ENCODE measurements around the gene PRKAB2. TPM values are rescaled to one million over a fixed set of nuclear protein-coding genes. Genes with fewer than 3 reads are reported as not detected.

PRKAB2 gene
- total RNA-seq, 1 experiment from 2014 or later, result 8.1 TPM

- no peak overlapping the region for H2AFZ ChIP-seq
- no peak for DNase-seq
- ChIA-PET CTCF (no interaction called here), POLR2A (ENCODE audit: unreplicated experiment) (no interaction called here)
- no peak overlapping the region for H3K4me2 ChIP-seq
- TF ChIP-seq CTCF (conservative IDR thresholded peaks at IDR 0.05) (no peak), EZH2 (IDR thresholded peaks at IDR 0.05; ENCODE audit: low read depth) (no peak)
- no peaks in the 10 kb centered on the region for H3K27me3 ChIP-seq (ENCODE audit: insufficient read depth, low read depth)
- H3K27ac ChIP-seq, result no peak overlapping the region
- no peak overlapping the region for H3K4me3 ChIP-seq
- H3K4me1 ChIP-seq (replicated peaks; ENCODE audit: insufficient read depth), result no peaks in the 10 kb centered on the region
- no peaks in the 10 kb centered on the region for H3F3A ChIP-seq (ENCODE audit: insufficient read depth, low read depth)
- no peaks in the 10 kb centered on the region for H3K9me2 ChIP-seq (ENCODE audit: insufficient read depth)
- no peaks in the 10 kb centered on the region for H3K9me3 ChIP-seq (ENCODE audit: insufficient read depth, low read depth)
- intact Hi-C loops (cut with micrococcal nuclease; ENCODE audit: unreplicated experiment), result no loop called here
- no TSS peak for BruUV-seq (replicated peaks)
- no peaks in the 10 kb centered on the region for H3K79me2 ChIP-seq (ENCODE audit: low read depth)
- no peaks in the 10 kb centered on the region for H4K20me1 ChIP-seq (ENCODE audit: insufficient read depth)
- H3K36me3 ChIP-seq (ENCODE audit: low read depth), result no peaks in the 10 kb centered on the region
Measured at GRCh38 chr1:147216124-147216523, 43.9 kb upstream of the PRKAB2 start.

- intact Hi-C loops (cut with micrococcal nuclease; ENCODE audit: unreplicated experiment), result no loop called here
- Histone ChIP-seq H3K4me2 (no peak overlapping the region), H3K4me3 (no peak overlapping the region), H3F3A (ENCODE audit: insufficient read depth, low read depth) (no peaks in the 10 kb centered on the region), H3K36me3 (ENCODE audit: low read depth) (no peaks in the 10 kb centered on the region), H3K9me2 (ENCODE audit: insufficient read depth) (no peaks in the 10 kb centered on the region), H3K9me3 (ENCODE audit: insufficient read depth, low read depth) (no peaks in the 10 kb centered on the region), H3K79me2 (ENCODE audit: low read depth) (no peaks in the 10 kb centered on the region), H4K20me1 (ENCODE audit: insufficient read depth) (no peaks in the 10 kb centered on the region), H2AFZ (no peak overlapping the region), H3K4me1 (replicated peaks; ENCODE audit: insufficient read depth) (no peaks in the 10 kb centered on the region), H3K27me3 (ENCODE audit: insufficient read depth, low read depth) (no peaks in the 10 kb centered on the region), H3K27ac (no peak overlapping the region)
- no peak for DNase-seq
- ChIA-PET POLR2A (ENCODE audit: unreplicated experiment) (interaction anchor here (0.5 kb wide), 1 partner anchor 22 kb away, joined by 3 read pairs; no protein-coding TSS in a partner anchor), CTCF (no interaction called here)
- TF ChIP-seq CTCF (conservative IDR thresholded peaks at IDR 0.05) (no peak), EZH2 (IDR thresholded peaks at IDR 0.05; ENCODE audit: low read depth) (no peak)
- no TSS peak for BruUV-seq (replicated peaks)
Measured at GRCh38 chr1:147215540-147215916, 43.3 kb upstream of the PRKAB2 start.

- no TSS peak for BruUV-seq (replicated peaks)
- intact Hi-C loops (cut with micrococcal nuclease; ENCODE audit: unreplicated experiment), result no loop called here
Measured at GRCh38 chr1:147214842-147215539, 42.7 kb upstream of the PRKAB2 start.

More at GRCh38 chr1:147214842-147215539, 42.7 kb upstream of the PRKAB2 start:
- no peak overlapping the region for H2AFZ ChIP-seq
- H3K27ac ChIP-seq, result no peak overlapping the region
- no peaks in the 10 kb centered on the region for H3F3A ChIP-seq (ENCODE audit: insufficient read depth, low read depth)
- no peaks in the 10 kb centered on the region for H4K20me1 ChIP-seq (ENCODE audit: insufficient read depth)
- no peaks in the 10 kb centered on the region for H3K9me3 ChIP-seq (ENCODE audit: insufficient read depth, low read depth)
- H3K4me3 ChIP-seq, result no peak overlapping the region
- no peak for DNase-seq
- ChIA-PET POLR2A (ENCODE audit: unreplicated experiment) (interaction anchor here (0.5 kb wide), 1 partner anchor 23 kb away, joined by 3 read pairs; no protein-coding TSS in a partner anchor), CTCF (no interaction called here)
- no peaks in the 10 kb centered on the region for H3K9me2 ChIP-seq (ENCODE audit: insufficient read depth)
- no peaks in the 10 kb centered on the region for H3K27me3 ChIP-seq (ENCODE audit: insufficient read depth, low read depth)
- H3K79me2 ChIP-seq (ENCODE audit: low read depth), result no peaks in the 10 kb centered on the region
- TF ChIP-seq EZH2 (IDR thresholded peaks at IDR 0.05; ENCODE audit: low read depth) (no peak), CTCF (conservative IDR thresholded peaks at IDR 0.05) (no peak)
- H3K4me2 ChIP-seq, result no peak overlapping the region
- no peaks in the 10 kb centered on the region for H3K36me3 ChIP-seq (ENCODE audit: low read depth)
- no peaks in the 10 kb centered on the region for H3K4me1 ChIP-seq (replicated peaks; ENCODE audit: insufficient read depth)

All from PC-9 (cell line).